ENCODE data around the gene KDELR1. TPM values are rescaled to one million over a fixed set of nuclear protein-coding genes. Genes with fewer than 3 reads are reported as not detected.
A peak's percentile ranks its signal among the peaks of the same experiment; 100 is the strongest.

KDELR1 gene
- total and polyA plus RNA-seq, 2 of the 13 experiments (the other 11 are each of a cell fraction or from before 2014, with no cell fraction given) = 134 to 185 TPM

DNA sequence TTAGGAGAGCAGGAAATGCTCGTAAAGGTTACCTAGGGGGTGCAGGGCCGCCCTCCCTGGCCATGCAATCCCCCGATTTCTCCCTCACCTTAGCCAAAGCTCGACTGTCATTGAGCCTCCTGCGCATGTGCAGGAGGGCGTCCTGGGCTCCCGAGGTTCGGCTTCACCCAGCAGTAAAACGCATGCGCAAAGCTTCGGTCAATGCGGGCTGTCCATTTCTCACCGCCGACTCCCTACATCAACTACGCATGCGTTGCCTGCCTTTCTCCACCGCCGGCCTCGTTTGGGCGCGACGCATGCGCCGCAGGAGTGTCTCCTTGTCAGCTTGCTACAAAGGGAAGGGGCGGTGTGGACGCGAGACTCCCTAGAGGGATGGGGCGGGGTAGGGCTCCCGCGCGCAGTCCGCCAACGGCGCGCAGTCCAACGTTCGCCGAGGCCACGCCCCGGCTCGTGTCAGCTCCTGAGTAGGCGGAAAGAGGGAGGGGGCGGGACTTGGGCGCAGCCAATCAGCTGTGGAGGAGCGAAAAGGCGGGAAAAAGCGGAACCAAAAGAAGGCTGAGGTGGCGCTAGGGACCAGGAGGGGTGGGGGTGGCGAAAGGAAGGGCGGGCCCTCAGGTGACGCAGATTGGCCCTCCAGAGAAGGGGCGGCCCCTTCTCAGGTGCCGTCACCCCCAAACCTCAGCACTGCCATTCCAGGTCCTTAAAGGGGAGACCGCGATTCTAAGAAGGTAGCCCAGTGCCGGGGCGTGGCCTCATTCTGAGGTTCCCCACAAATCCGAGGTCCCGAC, 27.3 kb downstream of the KDELR1 start, which contains the start of the genes SYNGR4 and TMEM143 (continued):
- TF ChIP-seq TFDP1 (CRISPR knock-in tag; IDR thresholded peaks at IDR 0.05; ENCODE audit: borderline replicate concordance) = peak; percentile 97
- peak; percentile 70; the same call in 1 of the 2 replicates for TF ChIP-seq BORCS8-MEF2B (CRISPR knock-in tag; IDR thresholded peaks at IDR 0.05)
- TF ChIP-seq MAZ (IDR thresholded peaks at IDR 0.05; ENCODE audit: borderline replicate concordance, low read depth, low read length) = peak; percentile 70; the same call in 1 of the 2 replicates
- TF ChIP-seq MAZ (CRISPR knock-in tag; IDR thresholded peaks at IDR 0.05; ENCODE audit: low read depth) = peak; percentile 78
- no peak for TF ChIP-seq MLX (CRISPR knock-in tag; IDR thresholded peaks at IDR 0.05)
- TF ChIP-seq NFRKB (IDR thresholded peaks at IDR 0.05) = no peak
- 0 out of 2 replicates have a peak, but pooled peaks have one; percentile 43 for TF ChIP-seq AFF4 (CRISPR knock-in tag; IDR thresholded peaks at IDR 0.05)
- TF ChIP-seq CHD2 (IDR thresholded peaks at IDR 0.05; ENCODE audit: low read depth, low read length) = no peak
- TF ChIP-seq SALL2 (CRISPR knock-in tag; IDR thresholded peaks at IDR 0.05) = peak; percentile 16; the same call in 1 of the 2 replicates
- no peak for TF ChIP-seq ZNF382 (CRISPR knock-in tag; IDR thresholded peaks at IDR 0.05; ENCODE audit: borderline replicate concordance)
- no peak for TF ChIP-seq NCOA2 (CRISPR knock-in tag; IDR thresholded peaks at IDR 0.05)
- no peak for TF ChIP-seq NBN (conservative IDR thresholded peaks at IDR 0.05)
- no peak for TF ChIP-seq TEAD2 (CRISPR knock-in tag; IDR thresholded peaks at IDR 0.05)
- TF ChIP-seq SAFB2 (CRISPR knock-in tag; IDR thresholded peaks at IDR 0.05; ENCODE audit: borderline replicate concordance, low read depth) = no peak
- TF ChIP-seq, protein P1, sequence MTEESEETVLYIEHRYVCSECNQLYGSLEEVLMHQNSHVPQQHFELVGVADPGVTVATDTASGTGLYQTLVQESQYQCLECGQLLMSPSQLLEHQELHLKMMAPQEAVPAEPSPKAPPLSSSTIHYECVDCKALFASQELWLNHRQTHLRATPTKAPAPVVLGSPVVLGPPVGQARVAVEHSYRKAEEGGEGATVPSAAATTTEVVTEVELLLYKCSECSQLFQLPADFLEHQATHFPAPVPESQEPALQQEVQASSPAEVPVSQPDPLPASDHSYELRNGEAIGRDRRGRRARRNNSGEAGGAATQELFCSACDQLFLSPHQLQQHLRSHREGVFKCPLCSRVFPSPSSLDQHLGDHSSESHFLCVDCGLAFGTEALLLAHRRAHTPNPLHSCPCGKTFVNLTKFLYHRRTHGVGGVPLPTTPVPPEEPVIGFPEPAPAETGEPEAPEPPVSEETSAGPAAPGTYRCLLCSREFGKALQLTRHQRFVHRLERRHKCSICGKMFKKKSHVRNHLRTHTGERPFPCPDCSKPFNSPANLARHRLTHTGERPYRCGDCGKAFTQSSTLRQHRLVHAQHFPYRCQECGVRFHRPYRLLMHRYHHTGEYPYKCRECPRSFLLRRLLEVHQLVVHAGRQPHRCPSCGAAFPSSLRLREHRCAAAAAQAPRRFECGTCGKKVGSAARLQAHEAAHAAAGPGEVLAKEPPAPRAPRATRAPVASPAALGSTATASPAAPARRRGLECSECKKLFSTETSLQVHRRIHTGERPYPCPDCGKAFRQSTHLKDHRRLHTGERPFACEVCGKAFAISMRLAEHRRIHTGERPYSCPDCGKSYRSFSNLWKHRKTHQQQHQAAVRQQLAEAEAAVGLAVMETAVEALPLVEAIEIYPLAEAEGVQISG (CRISPR knock-in tag; IDR thresholded peaks at IDR 0.05) = peak; percentile 54; the same call in 1 of the 2 replicates
- no peak; the same call in 1 of the 2 replicates for TF ChIP-seq ZNF281 (CRISPR knock-in tag; IDR thresholded peaks at IDR 0.05; ENCODE audit: borderline replicate concordance)
- no peak for TF ChIP-seq HOXA9 (CRISPR knock-in tag; IDR thresholded peaks at IDR 0.05; ENCODE audit: borderline replicate concordance)
- TF ChIP-seq EZH2 (conservative IDR thresholded peaks at IDR 0.05; ENCODE audit: low read depth, low read length) = no peak

Measured in HepG2 (cell line).